ENCODE measurements around the gene IL3RA. TPM values are rescaled to one million over a fixed set of nuclear protein-coding genes. Genes with fewer than 3 reads are reported as not detected.
"Not testable (repeated sequence)": the region's sequence is repeated elsewhere in the genome, so short reads cannot be mapped to it uniquely, and the experiment has no call there.

Gene IL3RA
- total and polyA plus RNA-seq, 8 donors: 0.57 to 7.6 (median 2.0) TPM

- ATAC-seq (no peak), FAIRE-seq (no peak), DNase-seq (no peak)
- no peaks in the 10 kb centered on the region for H3K27me3 ChIP-seq
- WGBS, 2 donors: 50 to 53% methylated on average over 18 of the region's 18 CpGs
- H3K9me3 ChIP-seq: no peaks in the 10 kb centered on the region
- H3K27ac ChIP-seq: no peak overlapping the region
- no peaks in the 10 kb centered on the region for H3K4me1 ChIP-seq
- intact Hi-C loops (cut with DNase I): no loop called here
- H3K4me3 ChIP-seq: no peak overlapping the region
- TF ChIP-seq, protein P1, sequence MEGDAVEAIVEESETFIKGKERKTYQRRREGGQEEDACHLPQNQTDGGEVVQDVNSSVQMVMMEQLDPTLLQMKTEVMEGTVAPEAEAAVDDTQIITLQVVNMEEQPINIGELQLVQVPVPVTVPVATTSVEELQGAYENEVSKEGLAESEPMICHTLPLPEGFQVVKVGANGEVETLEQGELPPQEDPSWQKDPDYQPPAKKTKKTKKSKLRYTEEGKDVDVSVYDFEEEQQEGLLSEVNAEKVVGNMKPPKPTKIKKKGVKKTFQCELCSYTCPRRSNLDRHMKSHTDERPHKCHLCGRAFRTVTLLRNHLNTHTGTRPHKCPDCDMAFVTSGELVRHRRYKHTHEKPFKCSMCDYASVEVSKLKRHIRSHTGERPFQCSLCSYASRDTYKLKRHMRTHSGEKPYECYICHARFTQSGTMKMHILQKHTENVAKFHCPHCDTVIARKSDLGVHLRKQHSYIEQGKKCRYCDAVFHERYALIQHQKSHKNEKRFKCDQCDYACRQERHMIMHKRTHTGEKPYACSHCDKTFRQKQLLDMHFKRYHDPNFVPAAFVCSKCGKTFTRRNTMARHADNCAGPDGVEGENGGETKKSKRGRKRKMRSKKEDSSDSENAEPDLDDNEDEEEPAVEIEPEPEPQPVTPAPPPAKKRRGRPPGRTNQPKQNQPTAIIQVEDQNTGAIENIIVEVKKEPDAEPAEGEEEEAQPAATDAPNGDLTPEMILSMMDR (IDR thresholded peaks at IDR 0.05): no peak
- H3K36me3 ChIP-seq: no peaks in the 10 kb centered on the region
Observed at GRCh38 chrX:1327651-1328304, 8.8 kb upstream of the IL3RA start.

DNA sequence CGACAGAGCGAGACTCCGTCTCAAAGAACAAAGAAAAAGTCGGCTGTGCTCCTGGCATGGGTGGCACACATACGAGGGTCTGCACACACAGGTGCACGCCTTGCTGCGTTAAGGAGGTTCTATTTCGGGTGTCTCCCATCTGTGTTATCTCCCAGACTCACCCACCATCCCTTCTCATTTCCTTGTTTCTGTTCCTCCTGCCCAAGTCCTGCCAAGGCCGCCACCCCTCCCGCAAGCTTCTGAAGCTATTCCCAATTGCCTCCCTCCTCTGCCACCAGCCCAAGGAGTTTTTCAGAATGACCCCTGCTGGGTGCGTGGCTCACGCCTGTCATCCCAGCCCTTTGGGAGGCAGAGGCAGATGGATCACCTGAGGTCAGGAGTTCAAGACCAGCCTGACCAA is 6.0 kb upstream of the IL3RA start:
- Histone ChIP-seq H3K27ac (no peak overlapping the region), H3K4me1 (no peaks in the 10 kb centered on the region), H3K27me3 (no peaks in the 10 kb centered on the region), H3K4me3 (no peak overlapping the region), H3K9me3 (no peaks in the 10 kb centered on the region), H3K36me3 (no peaks in the 10 kb centered on the region)
- TF ChIP-seq, protein P1 (IDR thresholded peaks at IDR 0.05): no peak
- no peak for ATAC-seq
- intact Hi-C loops (cut with DNase I): no loop called here
- no peak for FAIRE-seq
- DNase-seq: no peak
- 53 to 64% methylated on average over 12 of the region's 12 CpGs for WGBS, 2 donors

DNA sequence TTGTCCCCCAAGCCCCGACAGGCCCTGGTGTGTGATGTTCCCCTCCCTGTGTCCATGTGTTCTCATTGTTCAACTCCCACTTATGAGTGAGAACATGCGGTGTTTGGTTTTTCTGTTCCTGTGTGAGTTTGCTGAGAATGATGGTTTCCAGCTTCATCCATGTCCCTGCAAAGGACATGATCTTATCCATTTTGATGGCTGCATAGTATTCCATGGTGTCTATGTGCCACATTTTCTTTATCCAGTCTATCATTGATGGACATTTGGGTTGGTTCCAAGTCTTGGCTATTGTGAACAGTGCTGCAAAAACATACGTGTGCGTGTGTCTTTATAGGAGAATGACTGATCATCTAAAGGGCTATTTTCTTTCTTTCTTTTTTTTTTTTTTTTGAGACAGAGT is 4.2 kb upstream of the IL3RA start:
- intact Hi-C loops (cut with DNase I); ATAC-seq; FAIRE-seq; H3K27me3 ChIP-seq; H3K9me3 ChIP-seq; DNase-seq; H3K36me3 ChIP-seq; H3K4me3 ChIP-seq; H3K27ac ChIP-seq; H3K4me1 ChIP-seq: not testable (repeated sequence)
- 72 to 80% methylated on average over 4 of the region's 4 CpGs for WGBS, 2 donors

DNA sequence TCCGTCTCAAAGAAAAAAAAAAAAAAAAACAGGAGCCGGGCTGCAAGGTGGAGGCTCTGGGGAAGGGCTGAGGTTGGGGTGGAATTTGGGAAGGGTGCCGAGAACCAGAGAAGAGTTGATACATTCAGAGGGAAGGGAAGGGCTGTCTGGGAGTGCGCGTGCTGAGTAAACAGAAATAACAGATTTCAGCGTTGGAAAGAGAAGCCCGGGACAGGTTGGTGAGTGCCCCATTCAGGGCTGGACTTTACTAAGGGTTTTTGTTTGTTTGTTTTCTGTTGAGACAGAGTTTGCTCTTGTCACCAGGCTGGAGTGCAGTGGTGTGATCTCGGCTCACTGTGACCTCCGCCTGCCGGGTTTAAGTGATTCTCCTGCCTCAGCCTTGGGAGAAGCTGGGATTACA is 1.7 kb upstream of the IL3RA start:
- DNase-seq (no peak), FAIRE-seq (no peak), ATAC-seq (peak in 2 of 4 donors; percentile 17 to 32)
- TF ChIP-seq, protein P1 (IDR thresholded peaks at IDR 0.05): no peak
- intact Hi-C loops (cut with DNase I): no loop called here
- Histone ChIP-seq H3K36me3 (no peaks in the 10 kb centered on the region), H3K27ac (no peak overlapping the region), H3K27me3 (no peaks in the 10 kb centered on the region), H3K4me1 (no peaks in the 10 kb centered on the region), H3K4me3 (no peak overlapping the region), H3K9me3 (no peaks in the 10 kb centered on the region)
- 13 to 23% methylated on average over 10 of the region's 10 CpGs for WGBS, 2 donors

GRCh38 chrX:1336948-1337779 is 579 bp downstream of the IL3RA start:
- peak in 1 of 6 donors; percentile 19 for DNase-seq
- Histone ChIP-seq H3K27ac (no peak overlapping the region), H3K27me3 (no peaks in the 10 kb centered on the region), H3K4me1 (no peaks in the 10 kb centered on the region), H3K9me3 (no peaks in the 10 kb centered on the region), H3K36me3 (no peaks in the 10 kb centered on the region), H3K4me3 (peak overlapping the region in 1 of 4 donors; percentile 25)
- no peak for FAIRE-seq
- no peak for ATAC-seq
- 68 to 79% methylated on average over 18 of the region's 18 CpGs for WGBS, 2 donors
- intact Hi-C loops (cut with DNase I): no loop called here
- TF ChIP-seq, protein P1 (IDR thresholded peaks at IDR 0.05): no peak

Data from pancreas (tissue), 10 donors.